Aorta (tissue), 5 donors: ENCODE data around the gene KRTAP2-3. TPM values are rescaled to one million over a fixed set of nuclear protein-coding genes. Genes with fewer than 3 reads are reported as not detected.
"Not testable (repeated sequence)": the region's sequence is repeated elsewhere in the genome, so short reads cannot be mapped to it uniquely, and the experiment has no call there.

Experiments used
- ATAC-seq: fragments of 200-7000 bp; cut with Tn5 transposase; one replicate; pipeline ENCODE4 v1.9.1; 2022; ENCODE audit warnings: moderate library complexity; ENCODE audit not compliant: low FRiP score
- DNase-seq, 2 donors: peaks; one replicate each; pipeline ENCODE4 v3.0.0-alpha.2; 2020
- H3K27ac ChIP-seq, 2 donors: one replicate each; pipeline ENCODE4 v1.5.1; 2013; ENCODE audit warnings: low read length in 2 of 2, mild to moderate bottlenecking in 2 of 2, moderate library complexity in 2 of 2, control low read depth in 1 of 2, inconsistent platforms in 1 of 2, low read depth in 1 of 2
- H3K27me3 ChIP-seq, 2 donors: one replicate each; pipeline ENCODE4 v1.6.1; 2013; ENCODE audit warnings: control low read depth in 1 of 2, low read length in 1 of 2, mild to moderate bottlenecking in 1 of 2, moderate library complexity in 1 of 2; ENCODE audit not compliant: insufficient read depth in 2 of 2, control insufficient read depth in 1 of 2
- H3K36me3 ChIP-seq, 2 donors: one replicate each; pipeline ENCODE4 v1.6.1; 2013; ENCODE audit warnings: control low read depth in 1 of 2, low read length in 1 of 2, mild to moderate bottlenecking in 1 of 2; ENCODE audit not compliant: insufficient read depth in 2 of 2, control insufficient read depth in 1 of 2
- H3K4me1 ChIP-seq, 2 donors: one replicate each; pipeline ENCODE4 v1.6.1; 2013; ENCODE audit warnings: low read length in 2 of 2, control low read depth in 1 of 2, mild to moderate bottlenecking in 1 of 2, moderate library complexity in 1 of 2; ENCODE audit not compliant: insufficient read depth in 2 of 2, control insufficient read depth in 1 of 2
- H3K4me3 ChIP-seq, 2 donors: one replicate each; pipeline ENCODE4 v1.5.1; 2013; ENCODE audit warnings: low read length in 2 of 2, control low read depth in 1 of 2, mild to moderate bottlenecking in 1 of 2
- H3K9me3 ChIP-seq: one replicate; pipeline ENCODE4 v1.6.1; 2013; ENCODE audit warnings: mild to moderate bottlenecking, low read length; ENCODE audit not compliant: control insufficient read depth
- WGBS, 2 donors: extraction: QIAGEN DNeasy Blood & Tissue Kit; methylation state at CpG; one replicate each; pipeline ENCODE4 v1.1.7; 2013; 5-methylcytosine and 5-hydroxymethylcytosine counted together
- intact Hi-C, 2 donors: fragments of 100-400 bp; cut with DNase I; formaldehyde crosslinking; loops; one replicate each; pipeline versions ENCODE4 v1.14.2 to v1.15.0; 2022
- polyA plus RNA-seq, 2 donors: library from polyadenylated mRNA; stranded (reverse); fragments of 200-250 nt; gene quantifications; one replicate each; pipeline ENCODE4 v1.2.3, GENCODE V29; 2013
- total RNA-seq, 2 donors: library from RNA; stranded (reverse); fragmentation: NEBNext Ultra II Directional; extraction: Animal tissue kit (Norgen Biotek cat#: 25700); gene quantifications; one replicate each; pipeline ENCODE4 v1.2.1, GENCODE V29; 2021
- donor health status: healthy with polysubstance abuse.
- donor health status: Bipolar disorder and iron deficiency.
- donor health status: DM: no; HTN: no; CAD: no.
- donor health status: DM: no; HTN: no; CAD: no.
- donor health status: DM: yes; HTN: yes; CAD: no.

The KRTAP2-3 gene
- total and polyA plus RNA-seq, 4 donors: not detected

- Histone ChIP-seq H3K4me3 (no peak overlapping the region), H3K27ac (no peak overlapping the region), H3K36me3 (no peaks in the 10 kb centered on the region), H3K27me3 (no peaks in the 10 kb centered on the region), H3K9me3 (no peaks in the 10 kb centered on the region), H3K4me1 (no peaks in the 10 kb centered on the region)
- ATAC-seq (no peak), DNase-seq (no peak)
- intact Hi-C loops: no loop called here
Measured at GRCh38 chr17:41076788-41077187, 16.9 kb upstream of the KRTAP2-3 start.

GRCh38 chr17:41073676-41074075 is 13.8 kb upstream of the KRTAP2-3 start:
- H3K9me3 ChIP-seq: no peaks in the 10 kb centered on the region
- ATAC-seq (no peak), DNase-seq (no peak)
- no peak overlapping the region for H3K4me3 ChIP-seq
- no peak overlapping the region for H3K27ac ChIP-seq
- intact Hi-C loops: no loop called here
- H3K4me1 ChIP-seq: no peaks in the 10 kb centered on the region
- no peaks in the 10 kb centered on the region for H3K36me3 ChIP-seq
- WGBS, 2 donors: 84% methylated on average over 2 of the region's 2 CpGs
- H3K27me3 ChIP-seq: no peaks in the 10 kb centered on the region

GRCh38 chr17:41071606-41072360 is 11.9 kb upstream of the KRTAP2-3 start:
- intact Hi-C loops: no loop called here
- no peak overlapping the region for H3K27ac ChIP-seq
- ATAC-seq: no peak

GRCh38 chr17:41069031-41069430 is 9.1 kb upstream of the KRTAP2-3 start:
- intact Hi-C loops: no loop called here
- H3K27ac ChIP-seq: no peak overlapping the region
- no peak for DNase-seq
- no peaks in the 10 kb centered on the region for H3K27me3 ChIP-seq
- 76 to 78% methylated on average over 3 of the region's 3 CpGs for WGBS, 2 donors
- ATAC-seq: no peak
- H3K4me1 ChIP-seq: no peaks in the 10 kb centered on the region
- no peak overlapping the region for H3K4me3 ChIP-seq
- no peaks in the 10 kb centered on the region for H3K9me3 ChIP-seq
- H3K36me3 ChIP-seq: no peaks in the 10 kb centered on the region

More at GRCh38 chr17:41071606-41072360, 11.9 kb upstream of the KRTAP2-3 start:
- WGBS, 2 donors: 90% methylated on average over 5 of the region's 5 CpGs
- Histone ChIP-seq H3K27me3 (no peaks in the 10 kb centered on the region), H3K4me3 (no peak overlapping the region), H3K4me1 (no peaks in the 10 kb centered on the region), H3K36me3 (no peaks in the 10 kb centered on the region), H3K9me3 (no peaks in the 10 kb centered on the region)
- DNase-seq: no peak

- Histone ChIP-seq H3K27me3 (no peaks in the 10 kb centered on the region), H3K4me1 (no peaks in the 10 kb centered on the region), H3K9me3 (no peaks in the 10 kb centered on the region), H3K4me3 (no peak overlapping the region), H3K36me3 (no peaks in the 10 kb centered on the region), H3K27ac (no peak overlapping the region)
- DNase-seq (no peak), ATAC-seq (no peak)
- intact Hi-C loops: no loop called here
Measured at GRCh38 chr17:41067281-41067680, 7.4 kb upstream of the KRTAP2-3 start.

GRCh38 chr17:41065829-41066624 is 6.1 kb upstream of the KRTAP2-3 start, which contains the start of gene KRTAP2-4:
TSS of gene KRTAP2-4 (minus strand) at chr17:41065879. CDS start at chr17:41065845, 34 bp downstream.
- no peak for ATAC-seq
- no peaks in the 10 kb centered on the region for H3K9me3 ChIP-seq
- H3K4me1 ChIP-seq: no peaks in the 10 kb centered on the region
- H3K27ac ChIP-seq: no peak within 1 kb of the TSS
- no peak within 1 kb of the TSS for H3K4me3 ChIP-seq
- intact Hi-C loops: no loop called here
- no peaks in the 10 kb centered on the region for H3K36me3 ChIP-seq
- DNase-seq: no peak
- 84 to 91% methylated on average over 6 of the region's 6 CpGs for WGBS, 2 donors
- no peaks in the 10 kb centered on the region for H3K27me3 ChIP-seq

GRCh38 chr17:41065016-41065689 is 5.2 kb upstream of the KRTAP2-3 start:
- H3K27ac ChIP-seq, intact Hi-C loops, H3K4me3 ChIP-seq, ATAC-seq, H3K9me3 ChIP-seq, DNase-seq, H3K27me3 ChIP-seq, H3K4me1 ChIP-seq, H3K36me3 ChIP-seq: not testable (repeated sequence)
- WGBS, 2 donors: 68 to 74% methylated on average over 6 to 7 of the region's 16 CpGs

- Histone ChIP-seq H3K27me3 (no peaks in the 10 kb centered on the region), H3K4me1 (no peaks in the 10 kb centered on the region), H3K27ac (no peak overlapping the region), H3K4me3 (no peak overlapping the region), H3K9me3 (no peaks in the 10 kb centered on the region), H3K36me3 (no peaks in the 10 kb centered on the region)
- ATAC-seq (no peak), DNase-seq (no peak)
- intact Hi-C loops: no loop called here
- WGBS, 2 donors: 88 to 93% methylated on average over 1 of the region's 1 CpG
Measured at GRCh38 chr17:41064301-41064700, 4.4 kb upstream of the KRTAP2-3 start.
